IMR-90 (cell line): ENCODE results near the gene EDEM1. TPM values are rescaled to one million over a fixed set of nuclear protein-coding genes. Genes with fewer than 3 reads are reported as not detected.

Source experiments
- ATAC-seq: fragments of 200-7000 bp; cut with Tn5 transposase; 2 replicates; pipeline ENCODE4 v1.9.1; 2020; ENCODE audit warnings: low read depth, mild to moderate bottlenecking, moderate library complexity
- BruUV-seq: library from RNA; stranded (reverse); fragments of 400-500 nt; replicated peaks from 2 replicates; lab custom pipeline; 2021; lab: Mats Ljungman, UMichigan
- CTCF ChIA-PET: fragments of 300-600 bp; formaldehyde crosslinking; extraction: SDS; loops from one replicate; lab custom pipeline; 2021; ENCODE audit warnings: antibody characterized with exemption; lab: Yijun Ruan, JAX
- POLR2A ChIA-PET: fragments of 300-600 bp; sonication (Branson Sonifier 250); formaldehyde crosslinking; loops from one replicate; lab custom pipeline; 2022; ENCODE audit warnings: antibody characterized with exemption; ENCODE audit not compliant: unreplicated experiment; lab: Charles Lee
- DNase-seq: peaks from one replicate; pipeline ENCODE4 v3.0.0; 2013
- H2AFZ ChIP-seq: replicated peaks from 2 replicates; pipeline ENCODE3; 2013; ENCODE audit warnings: low read length, mild to moderate bottlenecking; ENCODE audit not compliant: poor library complexity
- H2AK5ac ChIP-seq: 2 replicates; pipeline ENCODE4 v1.6.1; 2013; ENCODE audit warnings: low read depth, low read length, inconsistent platforms
- H2AK9ac ChIP-seq: replicated peaks from 2 replicates; pipeline ENCODE3; 2013; ENCODE audit warnings: mild to moderate bottlenecking, low read depth, low read length, moderate library complexity; ENCODE audit not compliant: poor library complexity
- H2BK120ac ChIP-seq: 2 replicates; pipeline ENCODE4 v1.6.1; 2013; ENCODE audit warnings: low read depth, low read length, inconsistent platforms
- H2BK15ac ChIP-seq: 3 replicates; pipeline ENCODE4 v1.6.1; 2013; ENCODE audit warnings: low read depth, low read length, inconsistent platforms
- H2BK20ac ChIP-seq: 2 replicates; pipeline ENCODE4 v1.6.1; 2013; ENCODE audit warnings: low read depth, mild to moderate bottlenecking, inconsistent platforms, low read length, moderate library complexity
- H2BK5ac ChIP-seq: 2 replicates; pipeline ENCODE4 v1.6.1; 2013; ENCODE audit warnings: mild to moderate bottlenecking, low read depth, low read length, inconsistent platforms; ENCODE audit not compliant: poor library complexity, severe bottlenecking
- H3K14ac ChIP-seq: replicated peaks from 2 replicates; pipeline ENCODE4 v1.6.1; 2013; ENCODE audit warnings: low read depth, low read length, inconsistent platforms
- H3K18ac ChIP-seq: 2 replicates; pipeline ENCODE4 v1.6.1; 2013; ENCODE audit warnings: low read depth, low read length, control low read depth
- H3K23ac ChIP-seq: 2 replicates; pipeline ENCODE4 v1.6.1; 2013; ENCODE audit warnings: low read depth, low read length, inconsistent platforms
- H3K27ac ChIP-seq: 2 replicates; pipeline ENCODE4 v1.5.1; 2013; ENCODE audit warnings: mild to moderate bottlenecking, control low read depth, low read length; ENCODE audit not compliant: insufficient read depth
- H3K27me3 ChIP-seq: 2 replicates; pipeline ENCODE4 v1.6.1; 2013; ENCODE audit warnings: low read length; ENCODE audit not compliant: control insufficient read depth, insufficient read depth
- H3K36me3 ChIP-seq: 2 replicates; pipeline ENCODE4 v1.6.1; 2013; ENCODE audit warnings: low read length, mixed read lengths; ENCODE audit not compliant: control insufficient read depth, insufficient read depth
- H3K4ac ChIP-seq: 2 replicates; pipeline ENCODE4 v1.6.1; 2013; ENCODE audit warnings: low read depth, low read length, inconsistent platforms
- H3K4me1 ChIP-seq: 2 replicates; pipeline ENCODE4 v1.6.1; 2013; ENCODE audit warnings: low read length, mixed read lengths; ENCODE audit not compliant: control insufficient read depth, insufficient read depth
- H3K4me2 ChIP-seq: 2 replicates; pipeline ENCODE4 v1.6.1; 2013; ENCODE audit warnings: low read depth, mild to moderate bottlenecking, control low read depth, low read length, moderate library complexity
- H3K4me3 ChIP-seq: 2 replicates; pipeline ENCODE4 v1.5.1; 2013; ENCODE audit warnings: low read depth, mild to moderate bottlenecking, control low read depth, low read length, moderate library complexity; ENCODE audit not compliant: insufficient read depth
- H3K56ac ChIP-seq: 2 replicates; pipeline ENCODE4 v1.6.1; 2013; ENCODE audit warnings: low read length, inconsistent platforms; ENCODE audit not compliant: insufficient read depth; ENCODE audit errors: extremely low read depth
- H3K79me1 ChIP-seq, 2 experiments: 2 replicates each; pipeline ENCODE4 v1.6.1; 2013; ENCODE audit warnings: low read length in 2 of 2, inconsistent platforms in 1 of 2, low read depth in 1 of 2
- H3K9ac ChIP-seq: 2 replicates; pipeline ENCODE4 v1.6.1; 2013; ENCODE audit warnings: low read depth, low read length, control low read depth
- H3K9me1 ChIP-seq: 2 replicates; pipeline ENCODE4 v1.6.1; 2013; ENCODE audit warnings: low read length, inconsistent platforms; ENCODE audit not compliant: insufficient read depth
- H3K9me3 ChIP-seq: 2 replicates; pipeline ENCODE4 v1.6.1; 2013; ENCODE audit warnings: low read length; ENCODE audit not compliant: control insufficient read depth, insufficient read depth
- H4K20me1 ChIP-seq: 2 replicates; pipeline ENCODE4 v1.6.1; 2013; ENCODE audit warnings: low read length, inconsistent platforms; ENCODE audit not compliant: insufficient read depth
- H4K5ac ChIP-seq: 2 replicates; pipeline ENCODE4 v1.6.1; 2013; ENCODE audit warnings: mild to moderate bottlenecking, low read depth, low read length, control low read depth
- H4K8ac ChIP-seq, 2 experiments: 2 replicates each; pipeline ENCODE4 v1.6.1; 2013; ENCODE audit warnings: low read depth in 2 of 2, low read length in 2 of 2, control low read depth in 1 of 2, inconsistent platforms in 1 of 2
- H4K91ac ChIP-seq: 2 replicates; pipeline ENCODE4 v1.6.1; 2013; ENCODE audit warnings: low read depth, low read length, inconsistent platforms; ENCODE audit not compliant: insufficient read depth
- BHLHE40 ChIP-seq: fragments of 150-350 bp; IDR thresholded peaks from 2 replicates; pipeline ENCODE4 v1.6.1; 2016; ENCODE audit warnings: mild to moderate bottlenecking, low read depth, low read length
- CEBPB ChIP-seq: IDR thresholded peaks from 2 replicates; pipeline ENCODE4 v1.6.1; 2012; ENCODE audit warnings: low read depth, low read length, improper control_type of control experiment
- CHD1 ChIP-seq: IDR thresholded peaks from 2 replicates; pipeline ENCODE4 v1.6.1; 2012; ENCODE audit warnings: low read depth, low read length, improper control_type of control experiment
- FOS ChIP-seq: fragments of 150-350 bp; IDR thresholded peaks from 2 replicates; pipeline ENCODE4 v1.6.1; 2016; ENCODE audit warnings: low read depth, low read length
- MAFK ChIP-seq: IDR thresholded peaks from 2 replicates; pipeline ENCODE4 v1.6.1; 2012; ENCODE audit warnings: low read depth, low read length, improper control_type of control experiment
- MAZ ChIP-seq: IDR thresholded peaks from 2 replicates; pipeline ENCODE4 v1.6.1; 2012; ENCODE audit warnings: low read depth, mild to moderate bottlenecking, low read length, improper control_type of control experiment, moderate library complexity, borderline replicate concordance
- NFE2L2 ChIP-seq: fragments of 150-350 bp; IDR thresholded peaks from 2 replicates; pipeline ENCODE4 v1.6.1; 2016; ENCODE audit warnings: low read depth, mild to moderate bottlenecking, low read length
- POLR2A ChIP-seq: IDR thresholded peaks from 2 replicates; pipeline ENCODE4 v1.6.1; 2012; ENCODE audit warnings: mild to moderate bottlenecking, low read depth, low read length
- RAD21 ChIP-seq: IDR thresholded peaks from 2 replicates; pipeline ENCODE4 v1.6.1; 2012; ENCODE audit warnings: low read length, improper control_type of control experiment
- RCOR1 ChIP-seq: IDR thresholded peaks from 2 replicates; pipeline ENCODE4 v1.6.1; 2012; ENCODE audit warnings: mild to moderate bottlenecking, low read length, improper control_type of control experiment; ENCODE audit not compliant: insufficient replicate concordance
- RFX5 ChIP-seq: IDR thresholded peaks from 2 replicates; pipeline ENCODE4 v1.8.0; 2012; ENCODE audit warnings: low read depth, mild to moderate bottlenecking, low read length, moderate library complexity
- SMC3 ChIP-seq: fragments of 150-350 bp; IDR thresholded peaks from 2 replicates; pipeline ENCODE4 v1.6.1; 2016; ENCODE audit warnings: low read depth, mild to moderate bottlenecking, antibody characterized with exemption, low read length, moderate library complexity
- WGBS, 2 experiments: methylation state at CpG; one replicate each; pipeline versions ENCODE4 v1.1.5 to v1.1.7; 2013; ENCODE audit warnings: missing lambda C conversion rate in 2 of 2; ENCODE audit not compliant: insufficient read length in 1 of 2; ENCODE audit errors: extremely low coverage in 2 of 2; 5-methylcytosine and 5-hydroxymethylcytosine counted together
- dilution Hi-C: fragments of 300-500 bp; cut with HindIII; formaldehyde crosslinking; loops from one replicate; pipeline ENCODE4 v1.14.3; 2018; ENCODE audit warnings: low sequenced_read_pairs; ENCODE audit not compliant: unreplicated experiment
- in situ Hi-C: fragments of 300-500 bp; cut with MboI; formaldehyde crosslinking; loops from 3 replicates; pipeline ENCODE4 v1.14.3; 2019; ENCODE audit warnings: low sequenced_read_pairs, inconsistent platforms, mixed read lengths
- intact Hi-C: fragments of 100-400 bp; cut with micrococcal nuclease; formaldehyde crosslinking; loops from 2 replicates; pipeline ENCODE4 v1.10.0; 2022
- polyA plus RNA-seq, 3 experiments: library from polyadenylated mRNA; depleted of rRNA; stranded (reverse); fragments of >200 nt; gene quantifications; 2 replicates each; pipeline ENCODE4 v1.2.3, GENCODE V29; 2012; ENCODE audit warnings: low replicate concordance in 1 of 3
- total RNA-seq: library from RNA; depleted of rRNA; stranded (reverse); fragments of >200 nt; gene quantifications from 2 replicates; pipeline ENCODE4 v1.2.3, GENCODE V29; 2012
- TF ChIP-seq, protein P1 (sequence below): conservative IDR thresholded peaks from 2 replicates; pipeline ENCODE4 v1.5.1; 2012; ENCODE audit warnings: mild to moderate bottlenecking, low read depth, low read length, improper control_type of control experiment
- TF ChIP-seq, protein P2 (sequence below): fragments of 150-350 bp; IDR thresholded peaks from 2 replicates; pipeline ENCODE4 v1.6.1; 2016; ENCODE audit warnings: low read depth, mild to moderate bottlenecking, low read length, moderate library complexity, borderline replicate concordance
- TF ChIP-seq, protein P3 (sequence below): fragments of 150-350 bp; IDR thresholded peaks from 2 replicates; pipeline ENCODE4 v1.6.1; 2017; ENCODE audit warnings: mild to moderate bottlenecking, antibody characterized with exemption, low read length, low read depth

EDEM1 gene
- total and polyA plus RNA-seq, 2 of the 4 experiments (the other 2 are of a cell fraction): 23.5 to 27.0 TPM

DNA sequence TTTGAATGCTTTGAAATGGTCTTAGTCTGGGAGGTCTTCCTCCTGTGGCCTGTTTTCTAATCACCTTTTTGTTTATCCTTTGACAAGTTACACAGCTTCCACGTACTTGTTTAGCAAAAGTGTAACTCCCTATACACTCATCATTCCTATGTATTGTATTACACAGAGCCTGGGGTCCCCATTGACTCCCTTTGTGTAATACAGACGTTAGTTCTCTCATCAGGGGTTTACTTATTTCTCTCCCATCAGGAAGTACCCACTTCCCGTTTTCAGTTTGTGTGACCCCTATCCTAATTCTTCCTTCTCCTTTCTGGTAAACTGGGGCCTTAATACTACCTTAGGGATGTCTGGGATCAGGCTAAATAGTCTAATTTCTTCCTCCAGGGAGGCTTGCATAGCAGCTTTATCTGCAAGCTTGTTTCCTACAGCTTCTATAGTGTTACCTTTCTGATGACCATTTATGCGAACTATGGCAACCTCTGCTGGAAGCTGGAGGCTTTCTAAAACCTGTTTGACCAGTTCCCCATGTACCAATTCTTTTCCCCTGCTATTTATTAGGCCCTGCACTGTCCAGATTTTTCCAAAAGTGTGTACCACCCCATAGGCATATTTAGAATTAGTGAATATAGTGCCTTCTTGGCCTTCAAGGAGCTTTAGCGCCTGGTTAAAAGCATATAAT is 43.1 kb upstream of the EDEM1 start:
- 100% methylated on average over 1 of the region's 5 CpGs; no CpG with 5 or more reads in 1 of the 2 experiments for WGBS, 2 experiments
- in situ Hi-C loops: no loop called here

More for the DNA sequence above, 43.1 kb upstream of the EDEM1 start:
- Histone ChIP-seq H3K27me3 (no peaks in the 10 kb centered on the region), H4K20me1 (peaks cover 69% of the 10 kb centered on the region), H3K9me1 (no peaks in the 10 kb centered on the region; the same call in 1 of the 2 replicates), H2AFZ (no peak overlapping the region), H3K9me3 (peaks cover 2% of the 10 kb centered on the region; the same call in 1 of the 2 replicates), H2BK15ac (no peak overlapping the region), H3K4me2 (no peak overlapping the region), H2BK120ac (no peak overlapping the region), H3K27ac (no peak overlapping the region), H2AK9ac (no peak overlapping the region), H3K4me3 (no peak overlapping the region), H2BK20ac (no peak overlapping the region), H3K23ac (no peak overlapping the region), H2AK5ac (no peak overlapping the region), H2BK5ac (no peak overlapping the region), H4K8ac (no peak overlapping the region), H3K4me1 (0 out of 2 replicates have a peak, but pooled peaks cover 2% of the 10 kb centered on the region), H3K4ac (no peak overlapping the region), H3K14ac (no peak overlapping the region), H4K5ac (no peak overlapping the region), H3K9ac (no peak overlapping the region), H3K36me3 (no peaks in the 10 kb centered on the region), H3K79me1 (peaks cover 58 to 87% of the 10 kb centered on the region in 2 experiments), H3K18ac (no peak overlapping the region), H4K91ac (no peak overlapping the region), H3K56ac (no peak overlapping the region)
- ChIA-PET CTCF (interaction anchor here (0.6 kb wide), 1 partner anchor 13 kb away, joined by 5 read pairs; no protein-coding TSS in a partner anchor), POLR2A (no interaction called here)
- intact Hi-C loops: no loop called here
- TF ChIP-seq BHLHE40 (no peak), RAD21 (no peak), MAFK (no peak), CHD1 (no peak), FOS (no peak), SMC3 (no peak), NFE2L2 (no peak), RFX5 (no peak), MAZ (no peak), CEBPB (no peak), RCOR1 (no peak), POLR2A (no peak)
- TF ChIP-seq, protein P1, sequence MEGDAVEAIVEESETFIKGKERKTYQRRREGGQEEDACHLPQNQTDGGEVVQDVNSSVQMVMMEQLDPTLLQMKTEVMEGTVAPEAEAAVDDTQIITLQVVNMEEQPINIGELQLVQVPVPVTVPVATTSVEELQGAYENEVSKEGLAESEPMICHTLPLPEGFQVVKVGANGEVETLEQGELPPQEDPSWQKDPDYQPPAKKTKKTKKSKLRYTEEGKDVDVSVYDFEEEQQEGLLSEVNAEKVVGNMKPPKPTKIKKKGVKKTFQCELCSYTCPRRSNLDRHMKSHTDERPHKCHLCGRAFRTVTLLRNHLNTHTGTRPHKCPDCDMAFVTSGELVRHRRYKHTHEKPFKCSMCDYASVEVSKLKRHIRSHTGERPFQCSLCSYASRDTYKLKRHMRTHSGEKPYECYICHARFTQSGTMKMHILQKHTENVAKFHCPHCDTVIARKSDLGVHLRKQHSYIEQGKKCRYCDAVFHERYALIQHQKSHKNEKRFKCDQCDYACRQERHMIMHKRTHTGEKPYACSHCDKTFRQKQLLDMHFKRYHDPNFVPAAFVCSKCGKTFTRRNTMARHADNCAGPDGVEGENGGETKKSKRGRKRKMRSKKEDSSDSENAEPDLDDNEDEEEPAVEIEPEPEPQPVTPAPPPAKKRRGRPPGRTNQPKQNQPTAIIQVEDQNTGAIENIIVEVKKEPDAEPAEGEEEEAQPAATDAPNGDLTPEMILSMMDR: no peak
- TF ChIP-seq, protein P2, sequence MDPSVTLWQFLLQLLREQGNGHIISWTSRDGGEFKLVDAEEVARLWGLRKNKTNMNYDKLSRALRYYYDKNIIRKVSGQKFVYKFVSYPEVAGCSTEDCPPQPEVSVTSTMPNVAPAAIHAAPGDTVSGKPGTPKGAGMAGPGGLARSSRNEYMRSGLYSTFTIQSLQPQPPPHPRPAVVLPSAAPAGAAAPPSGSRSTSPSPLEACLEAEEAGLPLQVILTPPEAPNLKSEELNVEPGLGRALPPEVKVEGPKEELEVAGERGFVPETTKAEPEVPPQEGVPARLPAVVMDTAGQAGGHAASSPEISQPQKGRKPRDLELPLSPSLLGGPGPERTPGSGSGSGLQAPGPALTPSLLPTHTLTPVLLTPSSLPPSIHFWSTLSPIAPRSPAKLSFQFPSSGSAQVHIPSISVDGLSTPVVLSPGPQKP: no peak
- TF ChIP-seq, protein P3, sequence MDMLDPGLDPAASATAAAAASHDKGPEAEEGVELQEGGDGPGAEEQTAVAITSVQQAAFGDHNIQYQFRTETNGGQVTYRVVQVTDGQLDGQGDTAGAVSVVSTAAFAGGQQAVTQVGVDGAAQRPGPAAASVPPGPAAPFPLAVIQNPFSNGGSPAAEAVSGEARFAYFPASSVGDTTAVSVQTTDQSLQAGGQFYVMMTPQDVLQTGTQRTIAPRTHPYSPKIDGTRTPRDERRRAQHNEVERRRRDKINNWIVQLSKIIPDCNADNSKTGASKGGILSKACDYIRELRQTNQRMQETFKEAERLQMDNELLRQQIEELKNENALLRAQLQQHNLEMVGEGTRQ: no peak
- dilution Hi-C loops: no loop called here
- no peak for ATAC-seq
- no peak for DNase-seq
- no TSS peak for BruUV-seq
